NT2/D1 (cell line): Measurements from ENCODE around the gene PDILT.

Source experiments
- SUZ12 ChIP-seq: IDR thresholded peaks from 2 replicates; pipeline ENCODE4 v1.6.1; 2011; ENCODE audit not compliant: insufficient read length, insufficient read depth; ENCODE audit errors: extremely low read depth
- ZNF274 ChIP-seq: IDR thresholded peaks from 2 replicates; pipeline ENCODE4 v1.6.1; 2011; ENCODE audit warnings: mild to moderate bottlenecking, low read depth, low read length

DNA sequence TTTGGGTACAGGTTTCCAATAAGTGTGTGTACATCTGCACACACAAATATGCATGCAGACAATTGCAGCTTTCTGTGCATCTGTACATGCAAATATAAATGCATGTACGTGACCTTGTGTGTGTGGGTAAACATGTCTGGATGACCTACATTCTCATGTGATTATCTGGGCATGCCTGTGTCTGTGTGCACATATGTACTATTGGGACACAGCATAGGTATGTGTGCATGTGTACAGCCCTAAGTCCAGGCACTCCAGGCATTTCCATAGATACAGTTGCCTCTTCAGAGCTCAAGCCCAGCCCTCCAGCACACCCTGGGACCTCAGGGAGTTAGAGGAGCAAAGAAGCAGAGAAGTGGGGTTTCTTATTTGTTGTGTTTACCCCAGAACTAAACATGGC is 70.1 kb downstream of the PDILT start:
- TF ChIP-seq SUZ12, result no peak
- TF ChIP-seq ZNF274, result no peak
